DND-41 (cell line): ENCODE results near the gene OTOP1.

Experiments
- EZH2 ChIP-seq: IDR thresholded peaks from 3 replicates; pipeline ENCODE4 v1.6.1; 2012; ENCODE audit warnings: borderline replicate concordance, low read depth, mild to moderate bottlenecking, moderate library complexity, low read length, inconsistent platforms; ENCODE audit not compliant: severe bottlenecking
- TF ChIP-seq, protein P1 (sequence below): IDR thresholded peaks from 2 replicates; pipeline ENCODE4 v1.5.1; 2012; ENCODE audit warnings: borderline replicate concordance, low read length, moderate library complexity, mild to moderate bottlenecking; ENCODE audit not compliant: poor library complexity, severe bottlenecking; ENCODE audit errors: extremely low read depth

DNA sequence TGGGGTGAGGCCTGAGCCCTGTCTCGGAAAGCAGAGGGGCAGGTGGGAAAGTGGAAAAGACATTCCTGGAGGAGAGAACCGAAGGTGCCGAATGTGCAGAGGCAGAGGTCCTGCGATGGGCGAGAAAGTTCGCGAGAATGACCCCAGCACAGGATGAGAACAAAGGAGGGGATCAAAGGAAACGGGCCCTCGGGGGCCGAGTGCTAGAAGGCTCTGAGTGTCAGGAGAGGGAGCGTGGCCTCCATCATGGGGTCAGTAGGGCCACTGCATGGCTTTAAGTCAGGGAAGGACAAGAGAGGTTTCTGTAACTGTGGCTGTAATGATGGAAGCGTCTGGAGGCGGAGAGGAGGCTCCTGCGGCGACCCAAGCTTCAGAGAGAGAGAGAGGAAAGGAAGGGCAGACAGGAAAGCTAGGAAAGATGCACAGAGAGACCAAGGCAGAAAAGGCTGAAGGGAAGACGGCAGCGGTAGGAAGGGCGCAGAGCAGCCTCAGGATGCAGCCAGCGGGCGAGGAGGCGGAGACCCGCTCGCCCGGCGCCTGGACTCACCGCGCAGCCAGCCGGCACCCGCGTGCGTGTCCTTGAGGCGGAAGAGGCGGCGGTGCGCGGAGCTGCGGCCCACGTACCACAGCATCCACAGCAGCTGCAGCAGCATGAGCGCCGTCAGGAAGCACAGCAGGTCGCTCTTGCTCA is 669 bp downstream of the OTOP1 start:
- TF ChIP-seq, protein P1, sequence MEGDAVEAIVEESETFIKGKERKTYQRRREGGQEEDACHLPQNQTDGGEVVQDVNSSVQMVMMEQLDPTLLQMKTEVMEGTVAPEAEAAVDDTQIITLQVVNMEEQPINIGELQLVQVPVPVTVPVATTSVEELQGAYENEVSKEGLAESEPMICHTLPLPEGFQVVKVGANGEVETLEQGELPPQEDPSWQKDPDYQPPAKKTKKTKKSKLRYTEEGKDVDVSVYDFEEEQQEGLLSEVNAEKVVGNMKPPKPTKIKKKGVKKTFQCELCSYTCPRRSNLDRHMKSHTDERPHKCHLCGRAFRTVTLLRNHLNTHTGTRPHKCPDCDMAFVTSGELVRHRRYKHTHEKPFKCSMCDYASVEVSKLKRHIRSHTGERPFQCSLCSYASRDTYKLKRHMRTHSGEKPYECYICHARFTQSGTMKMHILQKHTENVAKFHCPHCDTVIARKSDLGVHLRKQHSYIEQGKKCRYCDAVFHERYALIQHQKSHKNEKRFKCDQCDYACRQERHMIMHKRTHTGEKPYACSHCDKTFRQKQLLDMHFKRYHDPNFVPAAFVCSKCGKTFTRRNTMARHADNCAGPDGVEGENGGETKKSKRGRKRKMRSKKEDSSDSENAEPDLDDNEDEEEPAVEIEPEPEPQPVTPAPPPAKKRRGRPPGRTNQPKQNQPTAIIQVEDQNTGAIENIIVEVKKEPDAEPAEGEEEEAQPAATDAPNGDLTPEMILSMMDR = no peak
- TF ChIP-seq EZH2 = no peak
